ENCODE data around the gene FTO.
"Not testable (repeated sequence)": the region's sequence is repeated elsewhere in the genome, so short reads cannot be mapped to it uniquely, and the experiment has no call there.

The FTO gene

GRCh38 chr16:53703590-53704444, at the start of gene FTO, which contains the start of gene RPGRIP1L:
Gene FTO (plus strand): TSS chr16:53704156.
Gene RPGRIP1L (minus strand): TSS chr16:53703859. CDS start chr16:53700723, 3,136 bp downstream.
- peak; percentile 96 to 98 for DNase-seq

- DNase-seq = no peak
These were observed 49.0 kb upstream of the FTO start for GRCh38 chr16:53654946-53655345.

- no peak for DNase-seq
These were observed 41.9 kb upstream of the FTO start for GRCh38 chr16:53662072-53662471.

- DNase-seq = no peak
These were observed 39.1 kb upstream of the FTO start for GRCh38 chr16:53664724-53665345.

- no peak for DNase-seq
These were observed 37.1 kb upstream of the FTO start for GRCh38 chr16:53666786-53667415.

GRCh38 chr16:53668869-53669268, 35.1 kb upstream of the FTO start:
- DNase-seq = no peak

GRCh38 chr16:53672461-53672860, 31.5 kb upstream of the FTO start:
- DNase-seq = no peak

- no peak for DNase-seq
These were observed 30.8 kb upstream of the FTO start for GRCh38 chr16:53673189-53673588.

- no peak for DNase-seq
These were observed 25.8 kb upstream of the FTO start for GRCh38 chr16:53678155-53678554.

- no peak for DNase-seq
These were observed 25.1 kb upstream of the FTO start for GRCh38 chr16:53678756-53679343.

GRCh38 chr16:53680756-53681155, 23.2 kb upstream of the FTO start:
- DNase-seq = no peak

- DNase-seq = no peak
These were observed 22.6 kb upstream of the FTO start for GRCh38 chr16:53681354-53681753.

- DNase-seq = not testable (repeated sequence)
These were observed 18.6 kb upstream of the FTO start for GRCh38 chr16:53685334-53685733.

GRCh38 chr16:53686710-53687109, 17.2 kb upstream of the FTO start:
- DNase-seq = no peak

GRCh38 chr16:53689636-53690035, 14.3 kb upstream of the FTO start:
- no peak for DNase-seq

GRCh38 chr16:53690771-53691170, 13.2 kb upstream of the FTO start:
- DNase-seq = no peak

GRCh38 chr16:53692146-53692545, 11.8 kb upstream of the FTO start:
- DNase-seq = no peak

- DNase-seq = no peak
These were observed 10.6 kb upstream of the FTO start for GRCh38 chr16:53693320-53693719.

- DNase-seq = no peak
These were observed 8.9 kb upstream of the FTO start for GRCh38 chr16:53695070-53695469.

GRCh38 chr16:53698271-53698670, 5.7 kb upstream of the FTO start:
- not testable (repeated sequence) for DNase-seq

- DNase-seq = peak in 1 of 2 donors; percentile 2
These were observed 473 bp downstream of the FTO start for GRCh38 chr16:53704445-53704813.

- DNase-seq = no peak
These were observed 3.7 kb downstream of the FTO start for GRCh38 chr16:53707671-53708070.

GRCh38 chr16:53708490-53708889, 4.5 kb downstream of the FTO start:
- DNase-seq = no peak

- no peak for DNase-seq
These were observed 7.4 kb downstream of the FTO start for GRCh38 chr16:53711390-53711789.
